Stimulated activated CD8-positive, alpha-beta memory T cell treated with anti-CD3 and anti-CD28 coated beads, Interleukin-4, amount 100 ng/mL, for 1 hour (primary cell): ENCODE data around the gene SPINK5.

Source experiments
- DNase-seq, 2 donors: peaks; one replicate each; pipeline ENCODE4 v3.0.0-alpha.2; 2020; ENCODE audit warnings: low read depth in 2 of 2, low spot score in 1 of 2

The SPINK5 gene

DNA sequence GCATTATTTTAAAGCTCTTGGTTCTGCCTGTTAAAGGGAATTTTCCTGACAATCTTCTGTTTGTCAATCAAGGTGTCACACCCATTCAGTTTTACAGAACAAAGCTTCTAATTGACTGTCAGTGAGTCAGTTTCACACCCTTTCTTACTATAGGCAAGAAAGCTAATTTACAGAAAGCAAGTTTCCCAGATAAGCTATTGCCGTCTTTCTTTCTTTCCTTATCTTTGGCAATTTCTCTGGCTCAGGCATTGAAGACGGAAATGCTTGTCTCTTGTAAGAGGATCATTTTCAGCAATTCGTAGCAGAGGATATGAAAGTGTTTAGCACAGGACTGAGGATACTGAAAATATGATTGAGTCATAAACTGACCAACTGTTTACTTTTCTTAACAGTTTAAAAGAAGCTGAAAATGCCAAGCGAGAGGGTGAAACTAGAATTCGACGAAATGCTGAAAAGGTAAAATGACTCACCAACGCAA, 27.0 kb downstream of the SPINK5 start:
- DNase-seq: no peak

DNA sequence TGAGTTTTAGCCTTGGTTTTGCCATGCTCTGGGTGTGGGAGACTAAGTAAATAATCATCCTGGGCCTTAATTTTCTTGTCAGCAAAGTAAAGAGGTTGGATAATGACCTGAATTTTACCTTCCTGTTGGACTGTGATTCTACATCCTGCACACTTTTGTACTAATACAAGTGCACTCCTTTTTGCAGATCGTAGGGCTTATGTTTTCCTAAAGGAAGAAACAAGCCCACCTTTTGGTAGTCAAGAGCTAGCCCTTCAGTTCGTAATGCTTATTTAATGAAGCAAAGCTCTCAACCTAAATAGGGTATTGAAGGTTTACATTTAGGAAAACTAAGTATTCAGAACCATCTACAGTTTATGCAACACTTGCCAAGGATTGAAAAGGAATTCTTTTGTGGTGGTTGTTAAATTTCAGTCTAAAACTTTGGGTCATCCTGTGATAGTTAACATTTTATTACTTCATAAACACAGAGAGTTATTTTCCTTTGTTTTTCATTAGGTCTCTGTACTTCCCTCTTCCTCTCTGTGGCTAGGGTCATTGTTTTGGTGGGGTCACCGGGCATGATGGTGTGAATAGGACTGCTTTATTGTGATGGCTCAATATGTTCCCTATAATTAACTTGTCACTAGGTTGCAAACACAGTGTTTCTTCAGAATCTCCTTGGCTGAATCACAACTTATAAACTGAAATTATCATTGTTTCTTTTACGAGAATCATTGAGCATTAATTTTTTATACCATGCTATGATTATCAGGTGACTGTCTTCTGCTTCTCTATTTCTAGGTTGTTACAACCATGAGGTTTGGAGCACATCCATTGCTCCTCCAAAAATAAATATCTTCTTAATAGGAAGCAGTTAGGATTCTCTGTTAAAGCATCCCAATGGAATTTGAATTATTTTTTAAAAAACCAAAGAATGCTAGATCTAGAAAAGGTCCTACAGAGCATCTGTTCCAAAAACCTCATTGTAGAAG, 28.5 kb downstream of the SPINK5 start:
- no peak for DNase-seq

DNA sequence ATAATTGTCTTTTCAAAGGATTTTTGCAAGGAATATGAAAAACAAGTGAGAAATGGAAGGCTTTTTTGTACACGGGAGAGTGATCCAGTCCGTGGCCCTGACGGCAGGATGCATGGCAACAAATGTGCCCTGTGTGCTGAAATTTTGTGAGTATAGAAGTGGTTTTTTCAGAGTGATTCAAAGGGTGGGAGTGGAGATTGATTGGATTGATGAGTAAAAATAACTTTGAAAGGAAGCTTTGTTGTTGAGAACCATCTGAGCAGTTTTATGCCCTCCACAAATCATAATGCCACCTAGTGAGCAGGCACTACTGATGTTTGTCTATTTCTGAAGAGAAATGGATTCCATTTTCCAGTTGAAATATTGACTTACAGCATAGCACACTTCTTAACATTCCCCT, 30.6 kb downstream of the SPINK5 start:
- DNase-seq: no peak

DNA sequence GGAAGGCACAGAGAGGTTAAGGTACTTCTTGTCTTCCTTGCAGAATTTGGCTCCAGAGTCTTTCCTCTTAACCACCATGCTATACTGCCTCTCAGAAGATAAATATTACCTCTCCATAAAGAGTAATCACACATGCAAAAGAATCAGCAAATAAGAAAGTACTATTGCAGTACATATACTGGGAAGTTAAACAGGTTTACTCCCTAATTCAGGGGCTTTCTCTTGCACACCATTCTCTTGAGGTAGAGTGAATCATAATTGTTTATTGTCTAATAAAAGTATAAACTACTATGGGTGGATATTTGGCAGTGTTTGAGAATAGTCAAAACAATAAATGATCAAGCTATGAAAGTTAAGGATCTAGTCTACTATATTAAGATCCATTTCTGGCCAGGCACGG, 40.4 kb downstream of the SPINK5 start:
- DNase-seq: no peak

DNA sequence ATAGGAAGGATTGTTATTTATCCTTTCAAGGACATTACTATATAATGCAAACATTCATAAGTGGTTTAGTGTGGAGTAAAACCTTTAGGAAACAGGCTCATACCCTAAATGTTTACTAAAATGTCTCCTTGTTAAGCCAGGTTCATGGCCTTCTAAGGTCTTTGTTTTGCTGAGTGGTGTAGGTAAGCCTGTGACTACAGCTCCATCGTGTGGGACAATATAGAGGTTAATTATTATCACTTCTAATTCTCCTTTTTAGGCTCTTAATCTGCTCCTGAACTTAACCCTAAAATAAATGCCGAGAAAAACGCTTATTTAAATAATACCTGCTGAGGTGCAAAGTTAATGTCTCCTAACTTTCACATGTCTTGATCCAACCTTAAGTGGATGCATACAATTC, 43.8 kb downstream of the SPINK5 start:
- no peak for DNase-seq

DNA sequence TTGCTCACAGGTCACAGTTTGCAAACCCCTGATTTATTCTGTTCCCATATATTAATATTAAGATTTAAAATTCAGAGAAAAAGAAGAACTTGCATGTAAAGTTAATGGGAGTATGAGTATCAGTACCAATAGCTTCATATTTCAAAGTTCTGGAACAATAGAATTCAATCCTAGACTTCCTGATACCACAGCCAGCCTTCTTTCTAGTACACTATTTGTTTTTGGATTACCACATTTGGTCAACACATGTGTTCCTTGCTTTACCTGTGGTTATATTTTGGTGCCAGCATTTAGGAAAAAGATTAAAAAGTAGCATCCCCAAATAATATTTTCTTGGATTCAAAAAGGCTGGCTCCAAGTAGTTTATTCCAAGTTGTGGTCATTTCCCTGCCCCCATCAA, 49.5 kb downstream of the SPINK5 start:
- no peak for DNase-seq

DNA sequence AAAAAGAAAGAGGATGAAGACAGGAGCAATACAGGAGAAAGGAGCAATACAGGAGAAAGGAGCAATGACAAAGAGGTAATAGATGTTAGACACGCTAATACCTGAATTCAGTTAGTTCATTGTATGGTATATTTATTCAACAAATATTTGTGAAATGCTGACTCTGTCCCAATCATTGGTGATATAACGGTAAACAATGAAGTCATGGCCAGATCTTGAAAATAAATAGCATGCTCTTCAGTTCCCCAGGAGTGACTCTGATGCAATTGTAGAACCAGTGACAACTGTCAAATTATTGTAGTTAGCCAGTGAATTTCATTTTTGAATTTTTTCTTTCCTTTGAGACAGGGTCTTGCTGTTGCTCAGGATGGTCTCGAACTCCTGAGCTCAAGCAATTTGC, 56.5 kb downstream of the SPINK5 start:
- DNase-seq: no peak

DNA sequence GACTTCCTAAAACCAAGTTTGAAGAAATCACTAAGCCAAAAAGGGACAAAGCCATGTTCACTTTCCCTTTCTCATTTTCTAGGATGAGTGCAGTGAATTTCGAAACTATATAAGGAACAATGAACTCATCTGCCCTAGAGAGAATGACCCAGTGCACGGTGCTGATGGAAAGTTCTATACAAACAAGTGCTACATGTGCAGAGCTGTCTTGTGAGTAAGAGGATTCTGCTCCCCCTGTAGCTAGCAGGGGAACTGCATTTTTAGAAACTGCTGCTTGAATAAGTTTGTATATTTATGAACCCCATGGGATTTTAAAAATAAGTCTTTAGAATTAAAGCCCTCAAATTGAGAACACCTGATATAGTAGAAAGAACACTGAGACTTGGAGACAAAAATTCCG, 61.9 kb downstream of the SPINK5 start:
- no peak for DNase-seq

DNA sequence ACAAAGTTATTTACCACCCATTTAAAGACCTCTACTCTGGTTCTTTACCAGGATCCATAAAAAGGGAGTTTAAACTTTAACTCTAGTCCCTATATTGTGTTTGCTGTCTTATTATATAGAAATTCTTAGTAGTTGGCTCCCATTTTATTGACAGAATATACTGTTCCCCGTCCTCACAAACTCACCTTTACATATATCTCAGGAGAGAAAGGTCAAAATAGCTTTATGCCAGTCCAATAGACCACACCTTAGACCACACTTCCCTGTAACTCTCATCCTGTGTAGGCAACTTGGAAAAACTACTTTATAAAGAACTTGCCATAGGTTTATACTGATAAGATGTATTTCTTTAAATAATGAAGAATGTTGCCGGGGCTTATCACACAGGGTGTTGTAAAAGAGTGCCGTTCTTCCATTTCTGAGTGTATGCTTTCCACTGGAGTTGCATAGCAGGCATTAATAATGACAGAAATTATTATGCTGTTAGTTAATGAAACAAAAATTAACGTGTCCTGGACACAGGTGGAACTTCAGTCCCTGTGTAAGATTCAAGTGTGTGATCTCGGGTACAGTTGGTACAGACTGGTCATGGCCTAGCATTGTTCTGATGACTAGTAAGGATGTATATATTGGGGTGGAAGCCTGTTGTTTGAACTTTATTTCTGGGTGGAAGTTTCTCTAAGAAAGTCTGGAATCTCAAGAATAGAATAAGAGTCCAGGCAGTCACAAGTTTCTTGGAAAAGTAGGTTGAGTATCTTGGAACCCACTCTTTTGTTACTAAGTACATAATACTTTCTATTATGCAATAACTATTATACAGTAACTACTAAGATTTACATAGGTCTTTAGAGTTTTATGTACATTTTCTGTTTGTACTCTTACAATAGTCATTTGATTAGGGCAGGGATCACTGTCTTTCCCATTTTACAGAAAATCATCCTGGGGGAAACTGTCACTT, 71.6 kb downstream of the SPINK5 start:
- no peak for DNase-seq

DNA sequence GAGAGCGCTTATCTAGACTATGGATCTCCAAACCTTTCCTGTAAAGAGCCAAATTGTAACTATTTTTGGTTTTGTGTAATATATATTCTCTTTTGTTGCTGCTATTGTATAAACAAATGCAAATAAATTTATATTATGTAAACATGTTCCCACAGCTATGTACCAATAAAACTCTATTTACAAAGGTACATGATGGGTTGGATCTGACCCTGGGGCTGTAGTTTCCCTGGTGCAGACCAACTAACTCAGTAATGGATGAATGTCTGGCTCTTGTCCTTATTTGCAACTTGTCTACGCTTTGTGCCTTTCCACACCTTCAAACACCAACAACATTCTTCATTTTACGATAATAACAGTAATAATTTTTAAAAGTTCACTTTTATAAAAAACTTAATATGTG, 77.1 kb downstream of the SPINK5 start:
- no peak for DNase-seq

DNA sequence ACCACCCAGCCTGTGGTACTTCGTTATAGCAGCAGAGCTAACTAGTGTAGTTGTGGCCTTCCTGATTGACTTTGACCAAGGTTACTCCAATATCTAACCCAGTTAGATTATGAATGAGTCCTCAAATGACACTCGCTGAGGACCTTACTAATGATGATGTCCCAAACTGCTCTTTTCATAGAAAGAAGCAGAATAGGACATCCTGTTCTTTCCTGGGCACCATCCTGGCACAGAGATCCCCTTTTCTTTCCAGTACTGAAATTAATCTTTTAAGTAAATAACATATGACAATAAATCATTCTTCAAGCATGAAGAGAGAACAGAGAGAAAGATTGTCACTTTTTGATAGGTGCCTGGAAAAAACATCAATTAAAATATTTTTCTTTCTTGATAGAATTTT, 77.9 kb downstream of the SPINK5 start:
- DNase-seq: no peak

DNA sequence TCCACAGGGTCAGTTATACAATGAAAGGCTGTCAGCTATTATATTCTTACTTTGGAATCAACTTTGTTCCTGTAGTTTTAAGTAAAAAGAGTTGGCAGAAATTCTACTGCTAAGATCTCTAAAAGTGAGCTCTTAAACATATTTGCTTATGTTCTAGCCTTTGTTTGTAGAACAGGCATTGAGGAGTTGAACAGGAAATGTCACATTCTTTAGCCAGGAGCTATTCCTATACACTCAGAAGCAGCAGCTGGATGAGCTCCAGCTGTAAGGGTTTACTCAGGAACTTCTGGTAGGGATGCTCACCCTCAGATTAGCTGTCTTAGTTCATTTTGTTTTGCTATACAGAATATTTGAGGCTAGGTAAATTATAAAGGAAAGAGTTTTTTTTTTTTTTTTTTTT, 82.1 kb downstream of the SPINK5 start:
- no peak for DNase-seq

DNA sequence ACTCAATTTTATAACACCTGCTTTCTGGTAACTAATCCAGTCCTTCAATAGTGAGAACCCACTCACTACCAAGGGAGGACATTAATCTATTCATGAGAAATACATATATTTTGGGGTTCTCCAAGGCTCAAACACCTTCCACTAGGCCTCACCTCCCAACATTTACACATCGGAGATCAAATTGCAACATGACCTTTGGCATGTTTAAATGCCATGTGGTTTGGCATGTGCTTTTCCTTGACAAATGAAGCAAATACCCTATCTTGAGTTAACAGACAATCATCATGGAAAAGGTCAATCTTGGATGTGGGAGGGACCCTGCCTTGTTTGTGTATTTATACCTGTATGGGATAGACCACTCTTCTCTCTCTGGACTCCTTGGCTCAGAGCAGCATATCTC, 82.7 kb downstream of the SPINK5 start:
- DNase-seq: no peak

DNA sequence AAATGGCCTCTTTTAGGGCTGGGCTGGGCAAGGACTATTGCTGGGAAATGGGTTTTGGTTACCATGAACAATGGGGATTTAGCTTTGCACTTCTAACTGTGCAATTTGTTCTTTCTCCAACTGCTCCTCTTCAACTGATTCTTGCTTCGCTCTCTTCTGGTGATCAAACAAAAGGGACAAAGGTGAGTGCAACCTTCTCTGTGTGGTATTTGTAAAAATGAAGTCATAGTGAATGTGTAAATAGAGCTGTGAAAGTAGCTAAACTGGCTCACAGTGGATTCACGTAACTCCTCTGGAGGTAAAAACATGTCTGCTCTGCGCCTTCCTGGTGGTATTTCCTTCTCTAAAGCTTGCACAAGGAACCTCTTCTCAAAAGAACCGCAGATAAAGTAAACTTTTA, 83.6 kb downstream of the SPINK5 start:
- no peak for DNase-seq

DNA sequence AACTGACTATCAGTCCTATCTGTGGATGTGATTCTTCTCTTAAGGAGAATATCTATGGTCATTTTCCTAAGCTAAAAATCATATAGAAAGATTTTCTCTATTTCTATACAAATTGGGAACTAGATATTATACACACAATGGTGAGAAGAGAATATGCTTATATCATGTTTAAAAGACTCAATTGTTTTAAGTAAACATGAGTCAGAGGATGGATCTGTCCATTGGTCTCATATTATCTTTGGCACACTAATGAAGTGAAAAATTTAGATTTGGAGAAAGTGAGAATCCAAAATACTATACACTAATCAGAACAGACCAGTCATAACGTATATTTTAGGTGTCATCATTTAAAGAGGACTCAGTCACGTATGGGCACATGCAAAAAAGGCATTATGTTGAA, 88.1 kb downstream of the SPINK5 start:
- no peak for DNase-seq

DNA sequence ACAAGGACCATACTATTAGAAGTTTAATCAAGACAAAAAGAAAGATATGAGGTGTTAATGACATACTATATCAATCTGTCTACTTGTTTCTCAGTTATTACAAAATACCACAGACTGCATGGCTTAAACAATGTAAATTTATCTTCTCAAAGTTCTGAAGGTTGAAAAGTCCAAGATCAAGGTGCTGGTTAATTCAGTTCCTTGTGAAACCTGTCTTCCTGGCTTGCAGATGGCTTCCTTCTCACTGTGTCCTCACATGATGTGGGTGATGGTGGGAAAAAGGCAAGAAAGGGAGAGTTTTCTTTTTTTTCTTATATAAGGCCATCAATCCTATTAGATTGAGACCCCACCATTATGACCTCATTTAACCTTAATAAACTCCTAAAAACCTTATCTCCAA, 89.0 kb downstream of the SPINK5 start:
- DNase-seq: no peak

DNA sequence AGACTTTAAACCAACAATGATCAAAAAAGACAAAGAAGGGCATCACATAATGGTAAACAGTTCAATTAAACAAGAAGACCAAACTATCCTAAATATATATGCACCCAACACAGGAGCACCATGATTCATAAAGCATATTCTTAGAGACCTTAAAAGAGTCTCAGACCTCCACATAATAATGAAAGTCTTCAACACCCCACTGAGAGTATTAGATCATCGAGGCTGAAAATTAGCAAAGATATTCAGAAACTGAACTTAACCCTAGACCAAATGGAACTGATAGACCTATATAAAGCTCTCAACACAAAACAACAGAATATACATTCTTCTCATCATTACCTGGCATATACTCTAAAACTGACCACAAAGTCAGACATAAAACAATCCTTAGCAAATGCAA, 92.8 kb downstream of the SPINK5 start:
- DNase-seq: no peak

DNA sequence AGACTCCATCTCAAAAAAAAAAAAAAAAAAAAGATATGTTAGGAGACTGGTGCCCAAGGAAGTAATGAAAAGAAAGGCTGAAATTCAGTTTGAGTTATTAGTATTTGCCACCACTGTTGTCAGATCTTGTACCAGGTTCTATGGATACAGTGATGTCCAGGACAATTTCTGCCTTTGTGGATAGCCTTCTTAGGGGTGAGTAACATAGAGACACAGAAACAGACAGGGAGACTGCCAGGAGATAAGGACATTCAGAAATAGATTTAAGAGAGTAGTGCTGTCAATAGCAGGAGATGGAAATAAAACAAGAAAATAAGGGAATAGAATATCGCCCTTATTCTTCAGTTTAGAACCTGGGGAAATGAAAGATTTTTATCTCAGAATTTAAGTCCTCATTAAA, 98.3 kb downstream of the SPINK5 start:
- no peak for DNase-seq

DNA sequence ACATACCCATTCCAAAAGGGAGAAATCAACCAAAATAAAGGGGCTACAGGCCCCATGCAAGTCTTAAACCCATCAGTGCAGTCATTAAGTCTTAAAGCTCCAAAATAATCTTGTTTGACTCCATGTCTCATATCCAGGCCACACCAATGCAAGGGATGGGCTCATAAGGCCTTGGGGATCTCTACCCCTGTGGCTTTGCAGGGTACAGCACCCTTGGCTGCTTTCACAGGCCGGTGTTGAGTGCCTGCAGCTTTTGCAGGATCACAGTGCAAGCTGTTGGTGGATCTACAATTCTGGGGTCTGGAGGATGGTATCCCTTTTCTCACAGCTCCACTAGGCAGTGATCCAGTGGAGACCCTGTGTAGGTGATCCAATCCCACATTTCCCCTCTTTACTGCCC, 99.6 kb downstream of the SPINK5 start:
- no peak for DNase-seq

DNA sequence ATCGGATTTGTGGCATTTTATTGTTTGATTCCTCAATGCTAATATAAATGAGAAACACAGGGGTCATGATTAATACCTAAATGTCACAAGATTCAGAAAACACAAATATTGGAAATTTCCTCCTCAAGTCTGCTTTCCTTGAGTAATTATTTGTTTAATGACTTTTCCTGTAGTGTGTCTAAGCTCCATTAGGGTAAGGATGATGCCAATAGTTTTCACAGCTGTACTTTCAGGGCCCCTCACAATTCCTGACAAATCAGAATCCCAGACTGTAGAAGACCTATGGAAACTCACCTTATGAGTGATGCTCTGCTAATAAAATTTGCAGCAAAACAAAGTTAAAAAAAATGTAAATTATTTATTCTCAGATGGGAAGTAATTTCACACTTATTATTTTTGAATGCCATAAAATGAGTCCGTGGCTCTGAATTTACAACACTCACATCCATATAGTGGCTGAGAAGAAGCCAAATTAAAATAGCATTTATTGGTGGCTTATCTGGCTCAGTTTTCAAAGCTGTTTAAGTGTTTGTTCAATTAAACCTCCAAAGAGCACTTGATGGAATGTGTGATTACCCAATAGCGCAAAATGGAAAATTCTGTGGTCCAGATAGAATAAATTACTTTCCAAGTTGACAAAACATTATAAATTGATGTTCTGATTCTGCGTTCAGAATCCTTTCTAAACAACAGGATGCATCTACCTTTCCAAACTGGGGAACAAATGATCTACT, 102.9 kb downstream of the SPINK5 start:
- no peak for DNase-seq

DNA sequence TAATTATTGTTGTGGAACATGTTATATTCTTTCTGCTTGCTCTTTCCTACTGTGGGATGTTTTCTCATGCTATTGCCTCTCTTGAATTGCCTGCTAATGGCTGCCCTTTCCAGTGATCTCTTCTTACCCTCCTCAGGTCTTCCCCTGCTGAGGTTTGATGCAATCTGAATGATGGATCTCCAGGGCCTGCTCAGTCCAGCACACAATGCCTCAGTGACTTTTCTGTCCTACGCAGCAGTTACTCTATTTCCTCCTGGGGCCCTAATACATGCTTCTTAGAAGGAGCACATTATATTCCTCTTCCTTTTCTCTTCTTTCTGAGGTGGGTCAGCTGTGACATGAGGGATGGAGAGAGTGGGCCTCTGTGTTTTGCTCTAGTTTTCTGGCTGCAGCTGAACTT, 104.5 kb downstream of the SPINK5 start, which contains the start of gene SPINK14:
Gene SPINK14 (plus strand): TSS at position 301 of the 400 bp plus-strand sequence. CDS start 1,187 bp downstream, outside the sequence.
- no peak for DNase-seq
